ENCODE data around the gene ABL1. TPM values are rescaled to one million over a fixed set of nuclear protein-coding genes. Genes with fewer than 3 reads are reported as not detected.

The ABL1 gene
- total RNA-seq, 4 donors from 2014 or later, result 31.3 to 40.4 (median 34.8) TPM

DNA sequence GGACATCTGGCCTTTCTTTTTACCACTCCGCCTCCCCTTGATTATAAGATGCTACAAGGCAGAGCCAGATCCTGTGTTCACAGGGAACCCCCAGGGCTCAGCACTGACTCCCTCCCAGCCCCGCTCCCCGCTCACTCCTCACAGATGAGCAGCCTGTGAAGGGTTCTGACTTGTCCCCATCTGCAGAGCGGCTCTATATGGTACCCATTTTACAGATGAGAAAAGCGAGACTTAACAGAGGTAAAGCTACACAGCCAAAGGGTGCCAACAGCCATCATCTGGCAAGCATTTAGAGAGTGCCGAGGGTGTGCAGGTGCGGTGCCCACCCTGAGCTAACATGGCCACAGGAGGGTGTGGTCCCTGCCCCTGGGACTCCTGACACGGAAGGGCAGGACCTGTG lies 85.2 kb downstream of the ABL1 start:
- no peak for DNase-seq (ENCODE audit: low spot score in 2 of 2)
- Histone ChIP-seq H3K36me3 (no peaks in the 10 kb centered on the region), H3K4me1 (peaks cover 7% of the 10 kb centered on the region), H3K9me3 (no peaks in the 10 kb centered on the region), H3K4me3 (no peak overlapping the region), H3K27ac (no peak overlapping the region), H3K27me3 (peaks cover 83% of the 10 kb centered on the region)
- WGBS, result 88% methylated on average over 7 of the region's 8 CpGs
- TF ChIP-seq POLR2AphosphoS5 (IDR thresholded peaks at IDR 0.05), result no peak
- no peak for TF ChIP-seq POLR2A (IDR thresholded peaks at IDR 0.05)
- TF ChIP-seq CTCF (IDR thresholded peaks at IDR 0.05), result no peak
- TF ChIP-seq EP300 (IDR thresholded peaks at IDR 0.05), result no peak

DNA sequence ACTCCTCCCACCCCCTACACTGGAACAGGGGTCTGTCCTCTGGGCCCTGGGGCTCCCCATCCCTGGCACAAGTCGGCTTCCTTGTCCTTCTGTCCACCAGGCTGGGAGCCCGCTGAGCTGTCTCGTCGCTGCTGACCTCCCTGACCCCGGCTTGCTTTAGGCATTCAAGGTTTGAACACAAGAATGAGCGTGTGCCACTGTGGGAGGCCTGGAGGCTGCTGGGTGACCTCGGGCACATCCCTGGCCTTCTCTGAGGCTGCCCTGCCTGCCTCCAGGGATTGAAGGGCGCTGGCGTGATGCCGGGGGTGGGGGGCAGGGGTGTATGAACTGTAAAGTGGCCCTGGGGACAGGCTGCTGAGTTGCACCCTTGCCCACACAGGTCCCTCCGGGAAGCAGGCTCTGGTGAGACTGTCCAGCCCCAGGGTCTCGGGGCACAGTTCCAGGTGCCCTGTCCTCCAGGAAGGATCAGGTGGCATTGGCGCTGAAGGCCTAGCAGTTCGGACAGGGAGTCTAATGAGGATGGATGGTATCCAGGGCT lies 85.8 kb downstream of the ABL1 start:
- no peaks in the 10 kb centered on the region for H3K9me3 ChIP-seq
- no peak overlapping the region for H3K27ac ChIP-seq
- H3K4me3 ChIP-seq, result no peak overlapping the region
- H3K27me3 ChIP-seq, result peaks cover 89% of the 10 kb centered on the region
- no peak for DNase-seq (ENCODE audit: low spot score in 2 of 2)
- peaks cover 7% of the 10 kb centered on the region for H3K4me1 ChIP-seq
- 84% methylated on average over 6 of the region's 14 CpGs for WGBS
- H3K36me3 ChIP-seq, result no peaks in the 10 kb centered on the region
- TF ChIP-seq POLR2AphosphoS5 (IDR thresholded peaks at IDR 0.05) (no peak), POLR2A (IDR thresholded peaks at IDR 0.05) (no peak), EP300 (IDR thresholded peaks at IDR 0.05) (no peak), CTCF (IDR thresholded peaks at IDR 0.05) (no peak)

DNA sequence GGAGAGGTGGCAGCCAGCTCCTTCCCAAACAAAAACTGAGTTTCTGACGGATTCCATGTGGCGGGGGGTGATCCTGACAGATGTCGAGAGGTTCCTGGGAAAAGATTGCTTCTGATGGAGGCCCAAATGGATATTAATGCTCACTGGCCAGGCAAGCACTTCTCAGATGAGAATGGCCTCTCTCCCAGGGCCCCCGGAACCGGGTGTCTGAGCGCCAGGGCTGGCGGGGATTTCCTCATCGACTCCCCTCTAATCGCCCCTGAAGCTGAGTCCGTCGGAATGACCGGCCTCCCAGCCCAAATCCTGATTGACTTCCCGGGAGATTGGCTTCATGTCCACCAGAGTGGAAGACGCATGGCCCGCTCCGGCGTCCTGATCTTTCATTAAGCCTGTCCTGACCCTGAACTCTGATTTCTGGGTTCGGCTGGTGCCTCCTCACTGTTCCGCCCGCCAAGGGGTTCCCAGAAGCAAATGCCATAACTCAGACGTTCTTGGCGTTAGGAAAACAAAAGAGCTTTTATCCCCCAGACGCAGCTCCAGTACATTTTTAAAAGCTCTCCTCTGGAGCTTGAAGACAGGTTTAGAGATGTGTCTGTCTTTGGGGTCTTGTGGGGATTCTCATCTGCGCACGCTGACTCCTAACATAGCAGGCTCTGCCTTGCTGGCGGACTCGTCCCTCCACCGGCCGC lies 86.4 kb downstream of the ABL1 start:
- TF ChIP-seq CTCF (IDR thresholded peaks at IDR 0.05), result no peak
- no peak for TF ChIP-seq EP300 (IDR thresholded peaks at IDR 0.05)
- TF ChIP-seq POLR2A (IDR thresholded peaks at IDR 0.05), result no peak
- TF ChIP-seq POLR2AphosphoS5 (IDR thresholded peaks at IDR 0.05), result no peak
- DNase-seq (ENCODE audit: low spot score in 2 of 2), result no peak
- Histone ChIP-seq H3K4me3 (no peak overlapping the region), H3K36me3 (no peaks in the 10 kb centered on the region), H3K9me3 (no peaks in the 10 kb centered on the region), H3K27ac (no peak overlapping the region), H3K4me1 (peaks cover 7% of the 10 kb centered on the region), H3K27me3 (peaks cover 90% of the 10 kb centered on the region)
- WGBS, result 69% methylated on average over 29 of the region's 29 CpGs

DNA sequence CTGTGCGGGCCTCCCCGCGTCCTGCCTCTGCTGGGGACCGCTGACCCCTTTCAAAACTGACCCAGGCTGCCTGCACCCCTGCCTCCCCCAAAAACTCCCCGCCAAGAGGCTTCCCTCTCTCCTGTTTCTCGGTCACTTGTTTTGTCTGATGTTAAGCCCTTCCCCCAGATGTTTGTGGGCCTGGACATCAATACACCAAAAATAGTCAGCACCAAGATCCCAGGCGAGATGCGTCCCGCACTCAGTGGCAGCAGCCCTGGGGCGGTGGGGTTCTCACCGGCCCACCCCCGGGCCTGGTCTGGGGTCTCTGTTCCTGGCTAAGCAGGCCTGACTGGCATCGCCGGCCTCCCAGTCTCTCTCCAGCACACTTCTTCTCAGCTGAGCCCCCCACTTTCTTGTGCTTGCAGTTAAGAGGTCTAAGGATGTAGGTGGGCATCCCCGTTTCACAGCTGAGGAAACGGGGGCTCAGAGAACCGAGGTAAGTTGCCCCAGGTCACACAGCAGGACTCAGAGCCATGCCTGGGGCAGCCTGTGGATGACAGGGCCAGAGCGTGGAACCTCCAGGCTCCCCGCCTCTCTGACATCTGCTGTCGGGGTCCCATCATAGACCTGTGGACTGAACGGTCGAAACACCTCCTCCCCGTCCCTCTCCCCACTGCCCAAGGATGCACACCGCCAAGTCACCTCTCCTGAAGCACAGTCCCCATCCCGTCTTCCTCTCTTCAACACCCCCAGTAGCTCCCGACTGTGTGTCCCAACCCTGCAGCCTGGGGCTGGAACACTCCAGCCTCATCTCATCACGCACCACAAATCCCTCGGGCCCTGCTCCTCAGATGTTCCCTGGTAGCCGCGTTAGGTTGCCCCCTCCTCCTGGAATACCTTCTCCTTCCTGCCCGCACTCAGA lies 87.2 kb downstream of the ABL1 start:
- Histone ChIP-seq H3K27ac (no peak overlapping the region), H3K36me3 (no peaks in the 10 kb centered on the region), H3K27me3 (peaks cover 87% of the 10 kb centered on the region), H3K4me3 (no peak overlapping the region), H3K9me3 (no peaks in the 10 kb centered on the region), H3K4me1 (peaks cover 7% of the 10 kb centered on the region)
- DNase-seq (ENCODE audit: low spot score in 2 of 2), result no peak
- TF ChIP-seq EP300 (IDR thresholded peaks at IDR 0.05) (no peak), POLR2AphosphoS5 (IDR thresholded peaks at IDR 0.05) (no peak), POLR2A (IDR thresholded peaks at IDR 0.05) (no peak), CTCF (IDR thresholded peaks at IDR 0.05) (no peak)
- WGBS, result 77% methylated on average over 26 of the region's 31 CpGs

All from suprapubic skin (tissue), 4 donors.